Loucy (cell line): ENCODE data around the gene UQCC2.

Experiments used
- CTCF ChIP-seq: fragments of 200-600 bp; sonication (generic); conservative IDR thresholded peaks from 2 replicates; pipeline ENCODE4 v1.5.1; 2014; ENCODE audit warnings: mild to moderate bottlenecking, antibody characterized with exemption, low read length
- EZH2phosphoT487 ChIP-seq: fragments of 200-600 bp; IDR thresholded peaks from 2 replicates; pipeline ENCODE4 v1.6.1; 2018; ENCODE audit warnings: antibody characterized with exemption, mild to moderate bottlenecking, moderate library complexity, borderline replicate concordance

- TF ChIP-seq CTCF = no peak
- TF ChIP-seq EZH2phosphoT487 = no peak
Measured at GRCh38 chr6:33759887-33760629, 48.6 kb upstream of the UQCC2 start.
